NK-92 treated with Interleukin-12 subunit alpha and Interleukin-12 subunit beta, amount 100 ng/mL, for 24 hours (cell line): ENCODE results near the gene HBZ.
"Not testable (repeated sequence)": the region's sequence is repeated elsewhere in the genome, so short reads cannot be mapped to it uniquely, and the experiment has no call there.

Experiments used
- DNase-seq: peaks from one replicate; lab custom pipeline; 2025; lab: John Stamatoyannopoulos, UW

Gene HBZ

GRCh38 chr16:152141-153128 lies at the start of gene HBZ:
Gene HBZ, plus strand, starts transcription at chr16:152644. Its CDS starts 266 bp downstream, at chr16:152910.
- DNase-seq = no peak

- DNase-seq = no peak
Measured at GRCh38 chr16:104355-104754, 48.1 kb upstream of the HBZ start.

DNA sequence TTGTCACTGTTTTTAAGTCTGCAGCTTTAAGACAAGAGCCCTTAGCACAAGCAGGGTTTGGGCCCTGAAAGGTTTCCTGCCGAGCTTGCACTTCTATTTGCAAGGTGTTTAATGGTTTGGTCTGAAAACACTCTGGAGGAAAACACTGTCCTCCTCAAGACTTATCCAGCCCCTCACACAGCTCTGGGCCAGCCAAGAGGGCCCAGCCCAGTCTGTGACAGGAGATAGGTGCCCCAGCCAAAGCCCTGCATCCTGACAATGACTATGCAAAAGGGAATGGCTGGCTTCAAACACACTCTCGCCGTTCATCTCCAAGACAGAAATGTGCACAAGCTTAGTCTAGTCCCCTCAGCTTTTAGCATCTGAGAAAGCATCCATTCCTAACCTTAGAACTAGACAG lies 47.5 kb upstream of the HBZ start:
- DNase-seq = no peak

GRCh38 chr16:105521-105920 lies 46.9 kb upstream of the HBZ start:
- no peak for DNase-seq

DNA sequence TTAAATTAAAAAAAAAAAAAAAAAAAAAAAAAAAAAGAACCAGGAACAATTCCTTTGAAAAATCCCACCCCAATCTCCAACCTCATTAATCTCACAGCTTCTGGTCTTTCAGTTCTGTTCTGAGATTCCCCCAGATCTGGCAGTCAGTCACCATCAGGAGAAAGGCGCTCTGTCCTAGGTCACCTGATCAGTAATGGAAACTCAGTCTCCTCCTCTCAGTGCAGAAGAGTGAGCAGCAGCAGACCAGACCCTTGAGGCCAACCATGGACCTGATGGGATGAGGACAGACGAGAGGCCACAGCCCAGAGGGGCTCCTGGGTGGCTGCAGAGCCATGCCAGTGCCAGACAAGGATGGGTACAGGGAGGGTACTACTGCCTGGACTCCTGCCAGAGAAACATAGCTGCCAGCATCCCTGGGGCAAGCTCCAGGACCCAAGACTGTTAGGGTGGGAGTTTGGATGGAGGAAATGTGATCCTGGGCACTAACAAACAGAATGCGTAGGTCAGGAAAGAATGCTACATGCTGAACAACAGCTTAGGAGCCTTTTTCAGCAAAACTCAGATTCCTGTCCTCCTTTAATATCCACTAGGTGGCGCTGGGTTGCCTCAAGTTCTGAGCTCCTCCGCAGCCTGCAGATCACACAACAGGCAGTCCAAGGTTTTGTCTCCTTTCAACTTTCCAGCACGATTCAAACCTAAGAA lies 45.7 kb upstream of the HBZ start:
- DNase-seq = peak; percentile 28

DNA sequence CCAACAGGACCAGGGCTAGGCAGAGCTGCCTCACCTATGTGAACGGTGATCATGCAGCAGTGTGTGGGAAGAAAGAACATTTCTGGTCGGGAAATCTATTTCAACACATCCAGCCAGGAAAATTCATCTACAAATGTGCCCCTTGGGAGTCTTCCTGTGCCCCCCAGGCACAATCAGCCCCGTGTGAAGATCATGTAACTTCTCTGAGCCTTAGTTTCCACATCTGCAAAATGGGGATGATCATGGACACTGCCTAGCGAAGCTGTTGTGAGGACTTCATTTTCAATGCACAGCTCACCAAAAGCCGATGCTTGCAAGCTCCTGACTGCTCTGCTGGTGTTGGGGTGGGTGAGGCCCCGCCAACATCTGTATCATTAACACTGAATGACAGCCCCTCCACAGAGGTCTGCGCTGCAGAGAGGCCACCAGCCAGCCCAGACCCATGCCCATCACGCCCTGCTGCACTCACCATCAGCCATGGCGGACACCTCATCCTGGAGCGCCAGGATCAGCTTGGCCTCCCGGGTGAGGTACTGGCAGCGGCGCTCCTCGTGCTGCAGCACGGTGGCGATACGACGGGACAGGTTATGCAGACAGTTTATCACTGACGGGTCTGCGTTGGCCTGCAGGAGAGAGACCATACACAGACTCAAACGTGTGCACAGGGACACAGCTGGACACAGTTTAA lies 40.1 kb upstream of the HBZ start:
- DNase-seq = no peak

GRCh38 chr16:114327-114726 lies 38.1 kb upstream of the HBZ start:
- no peak for DNase-seq

GRCh38 chr16:116015-116414 lies 36.4 kb upstream of the HBZ start:
- DNase-seq = no peak

DNA sequence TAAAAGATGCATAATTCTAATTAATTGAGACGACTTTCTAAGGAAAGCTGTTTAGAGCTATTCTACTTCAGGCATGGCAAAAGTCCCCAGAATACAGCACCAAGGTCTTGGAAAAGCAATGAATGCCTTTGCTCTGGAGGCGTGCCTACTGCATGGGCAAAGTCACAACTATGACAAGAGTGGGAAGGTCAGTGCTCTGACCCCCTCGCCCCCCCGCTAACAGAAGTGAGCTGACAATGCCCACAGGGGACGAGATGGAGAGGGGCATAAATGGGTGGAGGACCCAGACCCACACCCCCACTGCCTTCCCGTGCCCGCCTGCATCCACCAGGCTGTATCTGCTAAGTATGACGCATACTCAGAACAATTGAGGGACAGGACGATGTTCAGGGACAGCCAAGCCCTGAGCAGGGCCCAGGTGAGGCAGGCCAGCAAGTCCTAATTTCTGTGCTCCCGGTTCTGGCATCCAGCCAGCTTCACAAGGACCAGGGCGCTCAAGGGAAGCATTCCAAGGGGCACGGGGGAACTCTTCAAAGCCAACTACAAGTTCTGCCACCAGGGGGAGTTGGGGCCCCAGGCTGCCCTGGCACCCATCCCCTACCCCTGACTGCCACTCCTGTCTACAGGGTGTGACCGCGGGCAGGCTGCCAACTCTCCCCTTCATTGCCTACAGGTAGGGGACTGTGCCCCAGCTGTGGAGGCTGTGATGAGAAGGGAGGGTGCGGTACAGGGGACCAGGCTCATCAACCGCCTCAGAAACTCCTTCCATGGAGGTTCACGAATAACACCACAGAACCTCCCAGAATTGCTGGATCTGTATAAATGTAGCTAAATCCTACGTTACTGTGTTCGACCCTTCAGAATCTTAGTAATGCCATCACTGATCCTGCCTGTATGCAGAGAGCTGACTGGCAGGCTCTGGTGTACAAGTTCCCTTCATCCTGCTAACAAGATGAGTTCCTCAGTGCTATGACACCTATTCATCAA lies 34.8 kb upstream of the HBZ start:
- peak; percentile 28 for DNase-seq

GRCh38 chr16:118857-119256 lies 33.6 kb upstream of the HBZ start:
- DNase-seq = no peak

GRCh38 chr16:119295-119694 lies 33.1 kb upstream of the HBZ start:
- no peak for DNase-seq

- no peak for DNase-seq
Measured at GRCh38 chr16:119835-120491, 32.5 kb upstream of the HBZ start.

DNA sequence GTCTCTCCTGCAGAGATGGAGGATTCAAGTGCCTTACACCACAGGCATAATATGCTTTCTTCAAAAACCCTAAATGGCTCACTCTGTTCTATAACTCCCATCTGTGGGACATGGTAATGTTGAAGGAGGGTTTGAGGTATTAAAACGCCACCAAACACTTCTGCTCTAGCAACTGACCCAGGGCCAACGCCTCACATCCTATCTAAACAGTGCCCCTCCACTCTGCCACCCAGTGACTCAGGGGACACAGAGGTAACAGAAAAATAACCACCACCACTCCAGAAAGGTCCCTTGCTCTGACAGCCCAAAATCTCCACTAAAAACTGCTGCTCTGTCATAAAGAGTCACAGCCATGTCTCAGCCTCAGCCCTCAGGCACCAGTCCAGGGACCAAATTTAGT lies 31.7 kb upstream of the HBZ start:
- no peak for DNase-seq

- DNase-seq = no peak
Measured at GRCh38 chr16:122361-122760, 30.1 kb upstream of the HBZ start.

DNA sequence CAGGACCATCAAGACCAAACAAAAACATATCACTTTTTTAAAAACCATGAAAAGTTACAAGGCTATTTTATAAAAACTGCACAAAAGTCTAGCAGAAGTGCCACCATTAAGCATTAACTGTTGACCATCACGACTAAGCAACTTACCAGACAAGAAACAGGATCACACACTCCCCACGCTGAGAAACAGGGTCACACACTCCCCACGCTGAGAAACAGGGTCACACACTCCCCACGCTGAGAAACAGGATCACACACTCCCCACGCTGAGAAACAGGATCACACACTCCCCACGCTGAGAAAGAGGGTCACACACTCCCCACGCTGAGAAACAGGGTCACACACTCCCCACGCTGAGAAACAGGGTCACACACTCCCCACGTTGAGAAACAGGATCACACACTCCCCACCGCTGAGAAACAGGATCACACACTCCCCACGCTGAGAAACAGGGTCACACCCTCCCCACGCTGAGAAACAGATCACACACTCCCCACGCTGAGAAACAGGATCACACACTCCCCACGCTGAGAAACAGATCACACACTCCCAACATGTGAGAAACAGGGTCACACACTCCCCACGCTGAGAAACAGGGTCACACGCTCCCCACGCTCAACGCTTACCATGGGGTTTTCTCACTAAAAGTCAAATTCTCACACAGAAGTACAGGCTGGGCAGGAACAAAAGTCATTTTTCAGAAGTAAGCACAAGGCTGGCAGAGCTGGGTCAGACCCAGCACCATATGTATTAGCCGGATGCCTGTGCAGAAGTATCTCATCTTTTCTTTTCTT lies 28.7 kb upstream of the HBZ start:
- DNase-seq = not testable (repeated sequence)

- no peak for DNase-seq
Measured at GRCh38 chr16:125011-125410, 27.4 kb upstream of the HBZ start.

GRCh38 chr16:129075-129474 lies 23.4 kb upstream of the HBZ start:
- no peak for DNase-seq

GRCh38 chr16:130533-131173 lies 21.8 kb upstream of the HBZ start:
- no peak for DNase-seq

- DNase-seq = no peak
Measured at GRCh38 chr16:132120-132519, 20.3 kb upstream of the HBZ start.

GRCh38 chr16:133716-134115 lies 18.7 kb upstream of the HBZ start:
- DNase-seq = no peak
